HG03066 (cell line): ENCODE data around the gene RASA2.
"Not testable (repeated sequence)": the region's sequence is repeated elsewhere in the genome, so short reads cannot be mapped to it uniquely, and the experiment has no call there.

Experiments
- ATAC-seq: cut with Tn5 transposase; IDR thresholded peaks from one replicate; pipeline ENCODE4 v1.9.1; 2021; ENCODE audit warnings: low read depth; ENCODE audit not compliant: unreplicated experiment

RASA2 gene

GRCh38 chr3:141561426-141562034 lies 74.7 kb downstream of the RASA2 start:
- ATAC-seq = no peak

GRCh38 chr3:141564241-141564640 lies 77.4 kb downstream of the RASA2 start:
- ATAC-seq = no peak

- no peak for ATAC-seq
Measured at GRCh38 chr3:141570068-141570467, 83.2 kb downstream of the RASA2 start.

GRCh38 chr3:141575879-141576743 lies 89.3 kb downstream of the RASA2 start:
- ATAC-seq = no peak

GRCh38 chr3:141576744-141577052 lies 89.9 kb downstream of the RASA2 start:
- ATAC-seq = no peak

- no peak for ATAC-seq
Measured at GRCh38 chr3:141578202-141578973, 91.6 kb downstream of the RASA2 start.

GRCh38 chr3:141594357-141594756 lies 107.5 kb downstream of the RASA2 start:
- ATAC-seq = no peak

GRCh38 chr3:141597931-141598330 lies 111.1 kb downstream of the RASA2 start:
- no peak for ATAC-seq

- no peak for ATAC-seq
Measured at GRCh38 chr3:141600331-141600730, 113.5 kb downstream of the RASA2 start.

GRCh38 chr3:141602706-141603105 lies 115.9 kb downstream of the RASA2 start:
- ATAC-seq = no peak

- no peak for ATAC-seq
Measured at GRCh38 chr3:141603473-141604035, 116.7 kb downstream of the RASA2 start.

- ATAC-seq = no peak
Measured at GRCh38 chr3:141605883-141606282, 119.1 kb downstream of the RASA2 start.

- ATAC-seq = no peak
Measured at GRCh38 chr3:141608438-141608837, 121.6 kb downstream of the RASA2 start.

GRCh38 chr3:141610939-141611338 lies 124.1 kb downstream of the RASA2 start:
- ATAC-seq = no peak

GRCh38 chr3:141618103-141618910 lies 131.5 kb downstream of the RASA2 start:
- no peak for ATAC-seq

GRCh38 chr3:141618938-141619337 lies 132.1 kb downstream of the RASA2 start:
- ATAC-seq = no peak

- ATAC-seq = no peak
Measured at GRCh38 chr3:141619450-141619849, 132.6 kb downstream of the RASA2 start.

GRCh38 chr3:141623691-141624090 lies 136.9 kb downstream of the RASA2 start:
- no peak for ATAC-seq

GRCh38 chr3:141625506-141625905 lies 138.7 kb downstream of the RASA2 start:
- no peak for ATAC-seq

- ATAC-seq = not testable (repeated sequence)
Measured at GRCh38 chr3:141628334-141628733, 141.5 kb downstream of the RASA2 start.
